Chondrocyte (in vitro differentiated cells): ENCODE data around the gene PFDN6. TPM values are rescaled to one million over a fixed set of nuclear protein-coding genes. Genes with fewer than 3 reads are reported as not detected.

ENCODE experiments used
- DNase-seq: peaks from one replicate; pipeline ENCODE4 v3.0.0; 2021; ENCODE audit warnings: mixed read lengths, low spot score
- H3K27ac Mint-ChIP-seq: one replicate; pipeline ENCODE4 v1.8.0; 2021; ENCODE audit warnings: mild to moderate bottlenecking, moderate library complexity, mixed read lengths; ENCODE audit not compliant: unreplicated experiment
- H3K27me3 Mint-ChIP-seq: 2 replicates; pipeline ENCODE4 v1.8.0; 2021; ENCODE audit warnings: low read depth, mixed read lengths
- H3K36me3 Mint-ChIP-seq: 2 replicates; pipeline ENCODE4 v1.8.0; 2021; ENCODE audit warnings: low read depth, mixed read lengths
- H3K4me1 Mint-ChIP-seq: 2 replicates; pipeline ENCODE4 v1.8.0; 2021; ENCODE audit warnings: low read depth, mild to moderate bottlenecking, mixed read lengths
- H3K4me3 Mint-ChIP-seq: one replicate; pipeline ENCODE4 v1.8.0; 2021; ENCODE audit warnings: mild to moderate bottlenecking, moderate library complexity, mixed read lengths; ENCODE audit not compliant: unreplicated experiment
- H3K9me3 Mint-ChIP-seq: 2 replicates; pipeline ENCODE4 v1.8.0; 2021; ENCODE audit warnings: low read depth, mixed read lengths
- total RNA-seq: library from RNA; stranded (reverse); gene quantifications from 3 replicates; pipeline ENCODE4 v1.2.1, GENCODE V29; 2021
- TF ChIP-seq, protein P1 (sequence below): fragments of 200-600 bp; sonication (generic); IDR thresholded peaks from 2 replicates; pipeline ENCODE4 v1.5.0; 2021; ENCODE audit warnings: antibody characterized with exemption, mild to moderate bottlenecking, moderate library complexity

The PFDN6 gene
- total RNA-seq, 1 donor from 2014 or later: 25.3 TPM

DNA sequence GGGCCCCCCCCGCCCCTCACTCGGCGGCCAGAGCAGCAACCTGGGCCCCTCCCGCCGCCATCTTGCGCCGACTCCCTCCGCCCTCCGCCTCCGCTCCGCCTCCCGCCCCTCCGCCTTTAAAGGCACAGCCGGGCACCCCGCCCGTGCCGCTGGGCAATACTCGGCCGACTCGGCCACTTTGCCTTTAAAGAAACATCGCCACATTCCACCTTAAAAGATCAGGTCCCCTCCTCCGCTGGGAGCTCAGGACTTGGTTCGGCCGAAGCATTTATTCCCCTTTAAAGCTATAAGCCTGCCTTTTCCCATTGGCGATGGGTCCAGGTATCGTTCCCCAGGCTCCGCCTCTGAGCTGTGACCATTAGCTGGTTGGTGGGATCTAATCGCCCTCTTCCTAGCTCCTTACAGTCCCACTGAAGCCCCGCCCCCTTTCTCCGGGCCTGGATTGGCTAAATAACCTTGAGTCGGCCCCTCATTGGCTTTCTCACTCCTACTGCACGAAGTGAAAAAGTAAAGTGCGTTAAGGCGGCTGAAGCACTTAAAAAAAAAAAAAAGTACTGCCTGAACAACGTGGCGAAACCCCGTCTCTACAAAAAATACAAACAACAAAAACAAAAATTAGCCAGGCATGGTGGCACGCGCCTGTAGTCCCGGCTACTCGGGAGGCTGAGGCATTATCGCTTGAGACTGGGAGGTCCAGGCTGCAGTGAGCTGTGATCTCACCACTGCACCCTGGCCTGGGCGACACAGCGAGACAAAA is 28.4 kb downstream of the PFDN6 start, which contains the start of gene ZBTB22:
Gene ZBTB22, minus strand, starts transcription at position 76 of the 757 bp plus-strand sequence. CDS start 828 bp downstream, outside the sequence.
- H3K27me3 Mint-ChIP-seq: no peaks in the 10 kb centered on the region
- H3K36me3 Mint-ChIP-seq: peaks cover 19% of the 10 kb centered on the region
- H3K27ac Mint-ChIP-seq: peak within 1 kb of the TSS; percentile 98
- H3K9me3 Mint-ChIP-seq: no peaks in the 10 kb centered on the region
- peaks cover 80% of the 10 kb centered on the region for H3K4me1 Mint-ChIP-seq
- TF ChIP-seq, protein P1, sequence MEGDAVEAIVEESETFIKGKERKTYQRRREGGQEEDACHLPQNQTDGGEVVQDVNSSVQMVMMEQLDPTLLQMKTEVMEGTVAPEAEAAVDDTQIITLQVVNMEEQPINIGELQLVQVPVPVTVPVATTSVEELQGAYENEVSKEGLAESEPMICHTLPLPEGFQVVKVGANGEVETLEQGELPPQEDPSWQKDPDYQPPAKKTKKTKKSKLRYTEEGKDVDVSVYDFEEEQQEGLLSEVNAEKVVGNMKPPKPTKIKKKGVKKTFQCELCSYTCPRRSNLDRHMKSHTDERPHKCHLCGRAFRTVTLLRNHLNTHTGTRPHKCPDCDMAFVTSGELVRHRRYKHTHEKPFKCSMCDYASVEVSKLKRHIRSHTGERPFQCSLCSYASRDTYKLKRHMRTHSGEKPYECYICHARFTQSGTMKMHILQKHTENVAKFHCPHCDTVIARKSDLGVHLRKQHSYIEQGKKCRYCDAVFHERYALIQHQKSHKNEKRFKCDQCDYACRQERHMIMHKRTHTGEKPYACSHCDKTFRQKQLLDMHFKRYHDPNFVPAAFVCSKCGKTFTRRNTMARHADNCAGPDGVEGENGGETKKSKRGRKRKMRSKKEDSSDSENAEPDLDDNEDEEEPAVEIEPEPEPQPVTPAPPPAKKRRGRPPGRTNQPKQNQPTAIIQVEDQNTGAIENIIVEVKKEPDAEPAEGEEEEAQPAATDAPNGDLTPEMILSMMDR: no peak
- peak within 1 kb of the TSS; percentile 92 for H3K4me3 Mint-ChIP-seq
- peak; percentile 99 for DNase-seq

DNA sequence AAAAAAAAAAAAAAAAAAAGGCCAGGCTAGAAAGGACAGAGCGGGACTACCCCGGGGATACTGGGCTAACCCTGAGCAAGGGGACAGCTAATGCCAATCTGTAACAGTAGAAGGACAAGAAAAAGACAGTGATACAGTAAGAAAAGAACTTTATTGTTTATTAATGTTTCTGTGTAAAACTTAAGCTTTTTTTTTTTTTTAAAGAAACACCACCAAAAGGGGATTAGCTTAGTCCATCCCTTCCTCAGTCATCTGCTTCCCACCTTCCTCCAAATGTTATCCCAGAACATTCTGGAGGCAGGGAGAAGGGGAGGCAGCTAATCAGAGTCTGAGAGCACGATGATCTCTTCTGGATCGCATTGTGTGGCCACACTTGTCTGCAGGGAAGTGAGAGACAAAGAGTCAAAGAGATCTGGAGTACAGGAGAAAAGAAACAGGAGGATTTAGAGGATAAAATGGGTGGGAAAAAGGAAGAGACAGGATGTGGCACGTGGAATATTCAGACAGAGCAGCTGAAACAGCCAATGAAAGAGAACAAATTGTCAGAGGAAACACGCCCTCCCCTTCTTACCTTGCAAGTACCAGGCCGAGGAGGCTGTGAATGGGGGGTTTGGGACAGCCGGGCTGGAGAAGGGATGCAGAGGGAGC is 29.1 kb downstream of the PFDN6 start:
- peak overlapping the region; percentile 92 for H3K4me3 Mint-ChIP-seq
- H3K4me1 Mint-ChIP-seq: peaks cover 80% of the 10 kb centered on the region
- peaks cover 19% of the 10 kb centered on the region for H3K36me3 Mint-ChIP-seq
- no peaks in the 10 kb centered on the region for H3K9me3 Mint-ChIP-seq
- TF ChIP-seq, protein P1: no peak
- H3K27me3 Mint-ChIP-seq: no peaks in the 10 kb centered on the region
- DNase-seq: no peak
- peak overlapping the region; percentile 98 for H3K27ac Mint-ChIP-seq

DNA sequence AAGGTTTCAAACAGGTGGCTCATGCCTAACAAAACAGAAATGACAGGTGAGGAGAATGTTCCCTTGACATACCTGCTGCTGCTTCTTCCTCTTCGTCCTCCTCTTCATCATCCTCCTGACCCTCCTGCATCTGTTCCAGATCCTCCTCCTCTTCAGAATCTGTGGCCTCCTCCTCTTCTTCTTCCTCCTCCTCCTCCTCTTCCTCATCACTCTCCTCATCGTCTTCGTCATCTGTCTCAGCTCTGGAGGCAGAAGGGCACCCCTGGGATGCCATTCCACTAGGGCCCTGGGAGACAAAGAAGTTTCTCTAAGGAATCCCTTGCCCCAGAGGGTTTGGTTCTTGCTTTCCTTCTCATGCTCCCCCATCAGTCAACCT is 30.5 kb downstream of the PFDN6 start:
- no peak for DNase-seq
- no peak overlapping the region for H3K4me3 Mint-ChIP-seq
- peaks cover 78% of the 10 kb centered on the region for H3K4me1 Mint-ChIP-seq
- TF ChIP-seq, protein P1: no peak
- no peaks in the 10 kb centered on the region for H3K9me3 Mint-ChIP-seq
- H3K27me3 Mint-ChIP-seq: no peaks in the 10 kb centered on the region
- peak overlapping the region; percentile 78 for H3K27ac Mint-ChIP-seq
- peaks cover 19% of the 10 kb centered on the region for H3K36me3 Mint-ChIP-seq

DNA sequence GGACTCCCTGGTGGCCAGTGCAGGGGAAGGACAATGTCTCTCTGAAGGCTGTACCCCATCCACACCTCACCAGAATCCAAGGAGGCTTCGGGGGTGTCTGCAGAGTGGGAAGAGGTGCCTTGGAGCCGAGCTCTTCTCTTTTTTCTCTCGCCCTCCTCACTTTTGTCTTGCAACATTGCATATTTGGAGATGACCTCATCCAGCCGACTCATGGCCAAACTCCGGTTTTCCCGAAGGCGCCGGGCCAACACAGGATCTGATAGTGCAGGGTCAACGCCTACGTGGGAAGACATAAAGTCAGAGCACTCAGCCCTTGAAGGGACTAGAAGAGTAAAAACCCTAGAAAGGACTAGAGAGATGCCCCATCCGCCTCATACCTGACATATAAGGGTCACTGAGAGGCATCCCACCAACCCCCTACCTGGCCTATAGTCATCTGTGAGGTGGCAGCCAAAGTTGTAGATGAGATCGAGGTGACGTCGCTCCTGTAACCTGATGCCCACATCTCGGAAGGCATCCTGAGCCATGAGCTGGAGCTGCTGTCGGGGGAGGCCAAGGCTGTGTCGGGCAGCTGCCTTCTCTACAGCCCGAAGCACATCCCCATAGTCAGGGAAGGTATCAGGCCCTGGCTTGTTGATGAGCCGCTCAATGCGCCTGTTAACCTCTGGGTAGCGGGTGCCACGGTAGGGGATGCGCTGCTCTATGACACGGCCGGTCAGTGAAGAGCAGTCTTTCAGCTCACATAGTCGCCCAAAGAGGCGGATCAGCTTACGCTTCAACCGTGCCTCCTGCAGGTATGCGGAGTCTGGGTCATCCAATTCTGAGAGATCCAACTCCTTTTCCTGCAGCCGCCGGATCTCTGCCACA is 31.1 kb downstream of the PFDN6 start:
- H3K36me3 Mint-ChIP-seq: peaks cover 19% of the 10 kb centered on the region
- no peak for DNase-seq
- peak overlapping the region; percentile 94 for H3K4me3 Mint-ChIP-seq
- peaks cover 72% of the 10 kb centered on the region for H3K4me1 Mint-ChIP-seq
- no peaks in the 10 kb centered on the region for H3K9me3 Mint-ChIP-seq
- TF ChIP-seq, protein P1: no peak
- peak overlapping the region; percentile 78 for H3K27ac Mint-ChIP-seq
- H3K27me3 Mint-ChIP-seq: no peaks in the 10 kb centered on the region

DNA sequence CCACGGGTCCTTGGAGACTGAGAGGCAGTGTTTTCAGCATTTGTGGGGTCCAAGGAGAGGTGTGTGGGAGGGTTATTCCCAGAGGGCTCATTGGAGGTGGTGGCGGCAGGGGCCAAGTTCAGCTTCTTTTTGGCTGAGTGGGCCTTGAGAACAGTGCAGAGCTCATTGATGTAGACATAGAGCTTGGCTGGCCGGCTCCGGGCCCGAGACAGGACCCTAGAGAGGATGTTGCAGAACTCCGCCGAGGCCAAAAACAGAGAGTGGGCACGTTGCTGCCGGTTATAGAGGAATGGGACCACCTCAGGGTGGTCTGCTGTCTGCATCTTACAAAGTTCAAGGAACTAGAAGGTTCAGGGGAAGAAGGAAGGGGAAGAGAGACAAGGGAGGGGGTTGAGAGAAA is 31.8 kb downstream of the PFDN6 start:
- Mint-ChIP-seq H3K9me3 (no peaks in the 10 kb centered on the region), H3K4me3 (peak overlapping the region; percentile 94), H3K36me3 (peaks cover 19% of the 10 kb centered on the region), H3K27me3 (no peaks in the 10 kb centered on the region), H3K4me1 (peaks cover 67% of the 10 kb centered on the region), H3K27ac (peak overlapping the region; percentile 61)
- no peak for DNase-seq
- TF ChIP-seq, protein P1: no peak
